ENCODE results near the gene DNAJC1. TPM values are rescaled to one million over a fixed set of nuclear protein-coding genes. Genes with fewer than 3 reads are reported as not detected.
"Not testable (repeated sequence)": the region's sequence is repeated elsewhere in the genome, so short reads cannot be mapped to it uniquely, and the experiment has no call there.

Gene DNAJC1
- polyA plus RNA-seq, 1 donor (not counting 4 experiments of a cell fraction or from before 2014, with no cell fraction given), result 24.8 TPM

GRCh38 chr10:21885940-21886339, 117.6 kb downstream of the DNAJC1 start:
- no peak overlapping the region for H3K4me3 ChIP-seq (ENCODE audit: control insufficient read depth in 2 of 3, extremely low read depth in 1 of 3, insufficient read depth in 2 of 3, low read depth in 1 of 3, low read length in 3 of 3)
- no peak overlapping the region for H2AFZ ChIP-seq (ENCODE audit: control insufficient read depth, low read length)
- no peak for DNase-seq (ENCODE audit: low read depth, low spot score)
- no peak overlapping the region for H3K9ac ChIP-seq (ENCODE audit: control insufficient read depth, extremely low read depth, insufficient read depth, low read length)
- no peaks in the 10 kb centered on the region for H3K27me3 ChIP-seq (ENCODE audit: control insufficient read depth, extremely low read depth, insufficient read depth, low read length)
- H4K20me1 ChIP-seq (ENCODE audit: control insufficient read depth, extremely low read depth, insufficient read depth, low read length), result no peaks in the 10 kb centered on the region
- no peak for FAIRE-seq
- H3K36me3 ChIP-seq (ENCODE audit: control insufficient read depth in 2 of 2, extremely low read depth in 1 of 2, insufficient read depth in 2 of 2, low read length in 2 of 2), result peaks cover 0 to 2% of the 10 kb centered on the region in 2 experiments
- H3K79me2 ChIP-seq (ENCODE audit: control insufficient read depth, insufficient read depth, low read length), result no peaks in the 10 kb centered on the region
- H3K9me1 ChIP-seq (ENCODE audit: control insufficient read depth, extremely low read depth, insufficient read depth, low read length), result no peaks in the 10 kb centered on the region
- H3K4me1 ChIP-seq (ENCODE audit: control insufficient read depth, extremely low read depth, insufficient read depth, low read length), result no peaks in the 10 kb centered on the region
- H3K27ac ChIP-seq (ENCODE audit: control insufficient read depth, insufficient read depth, low read length), result no peak overlapping the region
- no peaks in the 10 kb centered on the region for H3K9me3 ChIP-seq (ENCODE audit: control insufficient read depth, low read depth, low read length)
- H3K4me2 ChIP-seq (ENCODE audit: control insufficient read depth, extremely low read depth, insufficient read depth, low read depth, low read length), result no peak overlapping the region
- no peak for TF ChIP-seq CTCF (optimal IDR thresholded peaks at IDR 0.05 in 1 of 3, IDR thresholded peaks at IDR 0.05 in 1 of 3, conservative IDR thresholded peaks at IDR 0.05 in 1 of 3; ENCODE audit: extremely low read depth in 1 of 3, insufficient read depth in 2 of 3, low read length in 3 of 3)
- TF ChIP-seq EZH2 (IDR thresholded peaks at IDR 0.05; ENCODE audit: low read length), result no peak
- dilution Hi-C loops (cut with MboI; ENCODE audit: extremely low pct_ligation_motif_present, low sequenced_read_pairs), result no loop called here

GRCh38 chr10:21873198-21873597, 130.3 kb downstream of the DNAJC1 start:
- H3K27me3 ChIP-seq (ENCODE audit: control insufficient read depth, extremely low read depth, insufficient read depth, low read length), result no peaks in the 10 kb centered on the region
- DNase-seq (ENCODE audit: low read depth, low spot score) (no peak), FAIRE-seq (no peak)
- no peaks in the 10 kb centered on the region for H3K9me1 ChIP-seq (ENCODE audit: control insufficient read depth, extremely low read depth, insufficient read depth, low read length)
- no peak overlapping the region for H3K9ac ChIP-seq (ENCODE audit: control insufficient read depth, extremely low read depth, insufficient read depth, low read length)
- no peak overlapping the region for H3K4me3 ChIP-seq (ENCODE audit: control insufficient read depth in 2 of 3, extremely low read depth in 1 of 3, insufficient read depth in 2 of 3, low read depth in 1 of 3, low read length in 3 of 3)
- no peaks in the 10 kb centered on the region for H4K20me1 ChIP-seq (ENCODE audit: control insufficient read depth, extremely low read depth, insufficient read depth, low read length)
- no peaks in the 10 kb centered on the region for H3K36me3 ChIP-seq (ENCODE audit: control insufficient read depth in 2 of 2, extremely low read depth in 1 of 2, insufficient read depth in 2 of 2, low read length in 2 of 2)
- dilution Hi-C loops (cut with MboI; ENCODE audit: extremely low pct_ligation_motif_present, low sequenced_read_pairs), result no loop called here
- TF ChIP-seq CTCF (optimal IDR thresholded peaks at IDR 0.05 in 1 of 3, IDR thresholded peaks at IDR 0.05 in 1 of 3, conservative IDR thresholded peaks at IDR 0.05 in 1 of 3; ENCODE audit: extremely low read depth in 1 of 3, insufficient read depth in 2 of 3, low read length in 3 of 3) (no peak), EZH2 (IDR thresholded peaks at IDR 0.05; ENCODE audit: low read length) (no peak)
- H3K9me3 ChIP-seq (ENCODE audit: control insufficient read depth, low read depth, low read length), result no peaks in the 10 kb centered on the region
- no peaks in the 10 kb centered on the region for H3K79me2 ChIP-seq (ENCODE audit: control insufficient read depth, insufficient read depth, low read length)
- H2AFZ ChIP-seq (ENCODE audit: control insufficient read depth, low read length), result no peak overlapping the region
- H3K4me1 ChIP-seq (ENCODE audit: control insufficient read depth, extremely low read depth, insufficient read depth, low read length), result no peaks in the 10 kb centered on the region
- no peak overlapping the region for H3K4me2 ChIP-seq (ENCODE audit: control insufficient read depth, extremely low read depth, insufficient read depth, low read depth, low read length)
- no peak overlapping the region for H3K27ac ChIP-seq (ENCODE audit: control insufficient read depth, insufficient read depth, low read length)

- dilution Hi-C loops (cut with MboI; ENCODE audit: extremely low pct_ligation_motif_present, low sequenced_read_pairs); DNase-seq (ENCODE audit: low read depth, low spot score); H3K36me3 ChIP-seq (ENCODE audit: control insufficient read depth in 2 of 2, extremely low read depth in 1 of 2, insufficient read depth in 2 of 2, low read length in 2 of 2); H3K4me1 ChIP-seq (ENCODE audit: control insufficient read depth, extremely low read depth, insufficient read depth, low read length); H2AFZ ChIP-seq (ENCODE audit: control insufficient read depth, low read length); H3K9me3 ChIP-seq (ENCODE audit: control insufficient read depth, low read depth, low read length); H3K9ac ChIP-seq (ENCODE audit: control insufficient read depth, extremely low read depth, insufficient read depth, low read length); H3K9me1 ChIP-seq (ENCODE audit: control insufficient read depth, extremely low read depth, insufficient read depth, low read length); H4K20me1 ChIP-seq (ENCODE audit: control insufficient read depth, extremely low read depth, insufficient read depth, low read length); FAIRE-seq; H3K79me2 ChIP-seq (ENCODE audit: control insufficient read depth, insufficient read depth, low read length); H3K4me2 ChIP-seq (ENCODE audit: control insufficient read depth, extremely low read depth, insufficient read depth, low read depth, low read length); H3K4me3 ChIP-seq (ENCODE audit: control insufficient read depth in 2 of 3, extremely low read depth in 1 of 3, insufficient read depth in 2 of 3, low read depth in 1 of 3, low read length in 3 of 3); H3K27ac ChIP-seq (ENCODE audit: control insufficient read depth, insufficient read depth, low read length); H3K27me3 ChIP-seq (ENCODE audit: control insufficient read depth, extremely low read depth, insufficient read depth, low read length): not testable (repeated sequence)
Observed at GRCh38 chr10:21872771-21873170, 130.8 kb downstream of the DNAJC1 start.
